ENCODE results near the gene CORO2B. TPM values are rescaled to one million over a fixed set of nuclear protein-coding genes. Genes with fewer than 3 reads are reported as not detected.

Gene CORO2B
- total RNA-seq, 4 donors from 2014 or later, result 0.70 to 9.1 (median 1.7) TPM

DNA sequence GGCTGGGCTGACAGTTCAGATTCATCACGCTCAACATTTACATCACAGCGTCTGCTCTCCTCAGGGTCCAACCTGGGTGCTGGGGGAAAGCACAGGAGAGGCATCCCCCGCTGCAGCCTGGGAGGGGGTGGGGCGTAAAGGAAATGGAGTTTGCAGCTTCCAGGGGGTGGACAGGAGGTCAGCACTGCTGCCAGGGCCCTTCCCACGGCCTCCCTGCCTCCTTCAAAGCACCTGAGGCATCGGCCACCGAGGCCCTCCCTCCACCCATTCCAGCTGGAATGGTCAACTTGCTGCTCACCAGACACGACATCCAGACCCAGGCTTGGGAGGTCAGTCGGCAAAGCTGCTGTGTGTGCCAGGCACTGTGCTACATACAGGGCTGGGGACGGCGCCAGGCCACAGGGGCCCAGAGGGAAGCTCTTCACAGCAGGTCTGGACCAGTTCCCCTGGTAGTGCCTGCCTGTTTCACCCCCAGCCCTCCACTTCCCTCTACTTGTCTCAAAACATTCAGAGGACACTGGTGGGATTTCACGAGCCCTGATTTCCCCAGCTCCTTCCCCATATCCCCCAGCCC is 121.2 kb downstream of the CORO2B start:
- Histone ChIP-seq H3K27ac (no peak overlapping the region), H3K9me3 (no peaks in the 10 kb centered on the region), H3K4me3 (no peak overlapping the region), H3K36me3 (no peaks in the 10 kb centered on the region), H3K4me1 (no peaks in the 10 kb centered on the region), H3K27me3 (no peaks in the 10 kb centered on the region)
- no peak for DNase-seq
- TF ChIP-seq, protein P1, sequence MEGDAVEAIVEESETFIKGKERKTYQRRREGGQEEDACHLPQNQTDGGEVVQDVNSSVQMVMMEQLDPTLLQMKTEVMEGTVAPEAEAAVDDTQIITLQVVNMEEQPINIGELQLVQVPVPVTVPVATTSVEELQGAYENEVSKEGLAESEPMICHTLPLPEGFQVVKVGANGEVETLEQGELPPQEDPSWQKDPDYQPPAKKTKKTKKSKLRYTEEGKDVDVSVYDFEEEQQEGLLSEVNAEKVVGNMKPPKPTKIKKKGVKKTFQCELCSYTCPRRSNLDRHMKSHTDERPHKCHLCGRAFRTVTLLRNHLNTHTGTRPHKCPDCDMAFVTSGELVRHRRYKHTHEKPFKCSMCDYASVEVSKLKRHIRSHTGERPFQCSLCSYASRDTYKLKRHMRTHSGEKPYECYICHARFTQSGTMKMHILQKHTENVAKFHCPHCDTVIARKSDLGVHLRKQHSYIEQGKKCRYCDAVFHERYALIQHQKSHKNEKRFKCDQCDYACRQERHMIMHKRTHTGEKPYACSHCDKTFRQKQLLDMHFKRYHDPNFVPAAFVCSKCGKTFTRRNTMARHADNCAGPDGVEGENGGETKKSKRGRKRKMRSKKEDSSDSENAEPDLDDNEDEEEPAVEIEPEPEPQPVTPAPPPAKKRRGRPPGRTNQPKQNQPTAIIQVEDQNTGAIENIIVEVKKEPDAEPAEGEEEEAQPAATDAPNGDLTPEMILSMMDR (IDR thresholded peaks at IDR 0.05), result no peak
- TF ChIP-seq POLR2A (IDR thresholded peaks at IDR 0.05), result no peak

- no peaks in the 10 kb centered on the region for H3K36me3 ChIP-seq
- H3K4me1 ChIP-seq, result no peaks in the 10 kb centered on the region
- no peak overlapping the region for H3K4me3 ChIP-seq
- no peak for DNase-seq
- no peak for TF ChIP-seq POLR2A (IDR thresholded peaks at IDR 0.05)
- TF ChIP-seq, protein P1 (IDR thresholded peaks at IDR 0.05), result no peak
- peak overlapping the region in 1 of 4 donors; percentile 30 for H3K27ac ChIP-seq
- no peaks in the 10 kb centered on the region for H3K9me3 ChIP-seq
- H3K27me3 ChIP-seq, result no peaks in the 10 kb centered on the region
These were observed 121.8 kb downstream of the CORO2B start for GRCh38 chr15:68700455-68701123.

DNA sequence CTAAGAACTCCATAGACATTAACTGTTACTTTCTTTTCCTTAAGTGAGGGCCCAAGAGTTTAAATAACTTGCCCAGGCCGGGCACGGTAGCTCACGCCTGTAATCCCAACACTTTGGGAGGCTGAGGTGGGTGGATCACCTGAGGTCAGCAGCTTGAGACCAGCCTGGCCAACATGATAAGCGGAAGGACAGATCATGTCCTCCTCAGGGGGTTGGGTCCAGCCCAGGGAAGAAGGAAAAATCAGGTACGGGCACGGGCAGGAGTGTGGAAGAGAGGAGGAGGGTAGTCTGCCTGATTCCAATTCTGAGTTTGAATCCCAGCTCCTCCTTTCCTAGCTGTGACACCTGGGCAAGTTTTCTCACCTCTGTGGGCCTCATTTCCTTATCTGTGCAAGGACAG is 123.1 kb downstream of the CORO2B start:
- Histone ChIP-seq H3K4me3 (no peak overlapping the region), H3K27ac (no peak overlapping the region), H3K36me3 (no peaks in the 10 kb centered on the region), H3K9me3 (no peaks in the 10 kb centered on the region), H3K27me3 (no peaks in the 10 kb centered on the region), H3K4me1 (no peaks in the 10 kb centered on the region)
- TF ChIP-seq, protein P1 (IDR thresholded peaks at IDR 0.05), result no peak
- TF ChIP-seq POLR2A (IDR thresholded peaks at IDR 0.05), result no peak
- no peak for DNase-seq

- Histone ChIP-seq H3K4me3 (no peak overlapping the region), H3K27me3 (no peaks in the 10 kb centered on the region), H3K9me3 (no peaks in the 10 kb centered on the region), H3K4me1 (no peaks in the 10 kb centered on the region), H3K27ac (no peak overlapping the region), H3K36me3 (no peaks in the 10 kb centered on the region)
- no peak for DNase-seq
- TF ChIP-seq, protein P1 (IDR thresholded peaks at IDR 0.05), result no peak
- no peak for TF ChIP-seq POLR2A (IDR thresholded peaks at IDR 0.05)
These were observed 125.8 kb downstream of the CORO2B start for GRCh38 chr15:68704496-68705021.

DNA sequence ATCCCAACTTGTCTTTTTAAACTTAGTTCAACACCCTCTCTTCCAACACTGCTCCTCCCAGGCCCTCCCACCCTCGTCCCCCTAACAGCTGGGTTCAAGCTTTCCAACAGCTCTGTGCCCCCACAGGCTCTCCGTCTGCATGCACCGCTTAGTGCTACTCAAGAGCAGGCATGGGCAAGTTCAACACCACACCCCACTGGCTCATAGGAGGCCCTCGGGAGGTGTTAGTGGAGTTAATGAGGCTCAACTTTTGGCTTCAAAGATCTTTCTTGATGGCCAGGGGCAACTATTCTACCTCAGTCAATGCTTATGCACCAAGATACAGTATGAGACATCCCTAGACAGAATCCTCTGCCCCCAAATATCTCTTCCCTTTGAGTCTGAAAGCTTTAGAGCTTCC is 127.5 kb downstream of the CORO2B start:
- H3K9me3 ChIP-seq, result no peaks in the 10 kb centered on the region
- no peaks in the 10 kb centered on the region for H3K27me3 ChIP-seq
- no peaks in the 10 kb centered on the region for H3K4me1 ChIP-seq
- no peak overlapping the region for H3K27ac ChIP-seq
- no peak overlapping the region for H3K4me3 ChIP-seq
- TF ChIP-seq POLR2A (IDR thresholded peaks at IDR 0.05), result no peak
- TF ChIP-seq, protein P1 (IDR thresholded peaks at IDR 0.05), result no peak
- no peak for DNase-seq
- no peaks in the 10 kb centered on the region for H3K36me3 ChIP-seq

Data from Peyer's patch (tissue), 4 donors.